ENCODE results near the gene SLC25A48. TPM values are rescaled to one million over a fixed set of nuclear protein-coding genes. Genes with fewer than 3 reads are reported as not detected.
"Not testable (repeated sequence)": the region's sequence is repeated elsewhere in the genome, so short reads cannot be mapped to it uniquely, and the experiment has no call there.

Gene SLC25A48
- total RNA-seq, 1 donor from 2014 or later, result not detected

GRCh38 chr5:135832941-135833920 is 1.2 kb upstream of the SLC25A48 start:
- Mint-ChIP-seq H3K9me3 (ENCODE audit: unreplicated experiment) (no peaks in the 10 kb centered on the region), H3K36me3 (ENCODE audit: unreplicated experiment) (no peaks in the 10 kb centered on the region), H3K4me1 (ENCODE audit: unreplicated experiment) (peaks cover 9% of the 10 kb centered on the region), H3K27ac (ENCODE audit: unreplicated experiment) (no peak overlapping the region), H3K4me3 (ENCODE audit: unreplicated experiment) (no peak overlapping the region), H3K27me3 (ENCODE audit: unreplicated experiment) (peaks cover 78% of the 10 kb centered on the region)
- DNase-seq (ENCODE audit: extremely low spot score, unreplicated experiment), result peak; percentile 83
- TF ChIP-seq CTCF (IDR thresholded peaks at IDR 0.05), result no peak

GRCh38 chr5:135833961-135834638 is 363 bp upstream of the SLC25A48 start:
- DNase-seq (ENCODE audit: extremely low spot score, unreplicated experiment), result peak; percentile 57
- peaks cover 9% of the 10 kb centered on the region for H3K4me1 Mint-ChIP-seq (ENCODE audit: unreplicated experiment)
- no peaks in the 10 kb centered on the region for H3K36me3 Mint-ChIP-seq (ENCODE audit: unreplicated experiment)
- H3K9me3 Mint-ChIP-seq (ENCODE audit: unreplicated experiment), result no peaks in the 10 kb centered on the region
- H3K4me3 Mint-ChIP-seq (ENCODE audit: unreplicated experiment), result peak overlapping the region; percentile 45
- TF ChIP-seq CTCF (IDR thresholded peaks at IDR 0.05), result no peak
- peaks cover 77% of the 10 kb centered on the region for H3K27me3 Mint-ChIP-seq (ENCODE audit: unreplicated experiment)
- H3K27ac Mint-ChIP-seq (ENCODE audit: unreplicated experiment), result no peak overlapping the region

GRCh38 chr5:135835766-135836165 is 1.3 kb downstream of the SLC25A48 start:
- peaks cover 80% of the 10 kb centered on the region for H3K27me3 Mint-ChIP-seq (ENCODE audit: unreplicated experiment)
- no peak for TF ChIP-seq CTCF (IDR thresholded peaks at IDR 0.05)
- H3K4me1 Mint-ChIP-seq (ENCODE audit: unreplicated experiment), result peaks cover 9% of the 10 kb centered on the region
- no peak overlapping the region for H3K4me3 Mint-ChIP-seq (ENCODE audit: unreplicated experiment)
- peak; percentile 79 for DNase-seq (ENCODE audit: extremely low spot score, unreplicated experiment)
- H3K27ac Mint-ChIP-seq (ENCODE audit: unreplicated experiment), result no peak overlapping the region
- no peaks in the 10 kb centered on the region for H3K9me3 Mint-ChIP-seq (ENCODE audit: unreplicated experiment)
- H3K36me3 Mint-ChIP-seq (ENCODE audit: unreplicated experiment), result no peaks in the 10 kb centered on the region

- H3K36me3 Mint-ChIP-seq (ENCODE audit: unreplicated experiment); H3K9me3 Mint-ChIP-seq (ENCODE audit: unreplicated experiment); H3K4me3 Mint-ChIP-seq (ENCODE audit: unreplicated experiment); H3K27ac Mint-ChIP-seq (ENCODE audit: unreplicated experiment); H3K4me1 Mint-ChIP-seq (ENCODE audit: unreplicated experiment): not testable (repeated sequence)
- peak; percentile 72 for DNase-seq (ENCODE audit: extremely low spot score, unreplicated experiment)
- H3K27me3 Mint-ChIP-seq (ENCODE audit: unreplicated experiment), result peaks cover 77% of the 10 kb centered on the region
These were observed 3.9 kb downstream of the SLC25A48 start for GRCh38 chr5:135838395-135838794.

GRCh38 chr5:135839566-135839965 is 5.1 kb downstream of the SLC25A48 start:
- Mint-ChIP-seq H3K9me3 (ENCODE audit: unreplicated experiment) (no peaks in the 10 kb centered on the region), H3K36me3 (ENCODE audit: unreplicated experiment) (no peaks in the 10 kb centered on the region), H3K4me1 (ENCODE audit: unreplicated experiment) (peaks cover 4% of the 10 kb centered on the region), H3K4me3 (ENCODE audit: unreplicated experiment) (no peak overlapping the region), H3K27me3 (ENCODE audit: unreplicated experiment) (peaks cover 69% of the 10 kb centered on the region), H3K27ac (ENCODE audit: unreplicated experiment) (no peak overlapping the region)
- DNase-seq (ENCODE audit: extremely low spot score, unreplicated experiment), result peak; percentile 13
- TF ChIP-seq CTCF (IDR thresholded peaks at IDR 0.05), result no peak

Data from osteocyte (in vitro differentiated cells).